Thyroid gland (tissue), 4 donors: ENCODE data around the gene MCM10.

Experiments used
- POLR2A ChIP-seq, 2 donors: fragments of 450-650 bp; IDR thresholded peaks; one replicate each; pipeline ENCODE4 v1.6.1; 2017; ENCODE audit warnings: antibody characterized with exemption in 2 of 2, mild to moderate bottlenecking in 2 of 2, moderate library complexity in 1 of 2
- TF ChIP-seq, protein P1 (sequence below), 6 experiments: fragments of 200-600 bp in 3 of 6; fragments of 450-650 bp in 3 of 6; sonication (generic) in 3 of 6; IDR thresholded peaks; one replicate each; pipeline ENCODE4 v1.5.1; 2016 to 2019; ENCODE audit warnings: antibody characterized with exemption in 6 of 6, mild to moderate bottlenecking in 2 of 6, inconsistent platforms in 1 of 6, moderate library complexity in 1 of 6

GRCh38 chr10:13231190-13231589, 69.8 kb downstream of the MCM10 start:
- TF ChIP-seq, protein P1, sequence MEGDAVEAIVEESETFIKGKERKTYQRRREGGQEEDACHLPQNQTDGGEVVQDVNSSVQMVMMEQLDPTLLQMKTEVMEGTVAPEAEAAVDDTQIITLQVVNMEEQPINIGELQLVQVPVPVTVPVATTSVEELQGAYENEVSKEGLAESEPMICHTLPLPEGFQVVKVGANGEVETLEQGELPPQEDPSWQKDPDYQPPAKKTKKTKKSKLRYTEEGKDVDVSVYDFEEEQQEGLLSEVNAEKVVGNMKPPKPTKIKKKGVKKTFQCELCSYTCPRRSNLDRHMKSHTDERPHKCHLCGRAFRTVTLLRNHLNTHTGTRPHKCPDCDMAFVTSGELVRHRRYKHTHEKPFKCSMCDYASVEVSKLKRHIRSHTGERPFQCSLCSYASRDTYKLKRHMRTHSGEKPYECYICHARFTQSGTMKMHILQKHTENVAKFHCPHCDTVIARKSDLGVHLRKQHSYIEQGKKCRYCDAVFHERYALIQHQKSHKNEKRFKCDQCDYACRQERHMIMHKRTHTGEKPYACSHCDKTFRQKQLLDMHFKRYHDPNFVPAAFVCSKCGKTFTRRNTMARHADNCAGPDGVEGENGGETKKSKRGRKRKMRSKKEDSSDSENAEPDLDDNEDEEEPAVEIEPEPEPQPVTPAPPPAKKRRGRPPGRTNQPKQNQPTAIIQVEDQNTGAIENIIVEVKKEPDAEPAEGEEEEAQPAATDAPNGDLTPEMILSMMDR (IDR thresholded peaks at IDR 0.05) = no peak
- no peak for TF ChIP-seq POLR2A (IDR thresholded peaks at IDR 0.05)
